ENCODE data around the gene BRSK2.

The BRSK2 gene

DNA sequence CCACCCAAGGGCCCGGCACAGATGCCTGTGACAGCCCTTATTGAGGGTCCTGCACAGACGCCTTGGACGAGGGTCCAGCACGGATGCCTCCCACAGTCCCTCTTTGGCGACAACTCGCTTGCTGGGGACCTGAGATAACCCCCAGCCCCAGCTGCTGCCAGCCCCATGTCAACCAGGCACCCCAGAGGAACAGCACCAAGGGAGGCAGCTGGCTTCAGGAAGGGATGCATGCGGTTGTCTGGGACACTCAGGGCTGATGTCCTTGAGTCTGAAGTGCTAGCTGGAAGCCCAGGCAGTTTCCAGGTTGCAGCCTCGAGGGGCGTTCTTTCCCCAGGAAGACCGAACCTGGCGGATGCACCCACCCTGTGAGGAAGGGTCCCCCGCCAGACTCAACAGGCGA is 63.0 kb downstream of the BRSK2 start:
- Histone ChIP-seq H3K36me3 (ENCODE audit: insufficient read depth, insufficient read length, low read length) (no peaks in the 10 kb centered on the region), H3K27me3 (ENCODE audit: insufficient read depth, insufficient read length) (no peaks in the 10 kb centered on the region), H3K4me3 (ENCODE audit: insufficient read length, low read depth) (no peak overlapping the region), H3K9me3 (ENCODE audit: insufficient read depth, low read length) (no peaks in the 10 kb centered on the region), H3K4me1 (ENCODE audit: insufficient read depth, insufficient read length) (peaks cover 2% of the 10 kb centered on the region), H3K9ac (ENCODE audit: insufficient read length, low read depth) (no peak overlapping the region)
- DNase-seq (ENCODE audit: low read depth, low spot score): no peak
- TF ChIP-seq SUZ12 (IDR thresholded peaks at IDR 0.05; ENCODE audit: extremely low read depth, insufficient read depth, insufficient read length) (no peak), YY1 (IDR thresholded peaks at IDR 0.05; ENCODE audit: insufficient read depth, insufficient read length) (no peak), ZNF274 (IDR thresholded peaks at IDR 0.05; ENCODE audit: low read depth, low read length) (no peak)

DNA sequence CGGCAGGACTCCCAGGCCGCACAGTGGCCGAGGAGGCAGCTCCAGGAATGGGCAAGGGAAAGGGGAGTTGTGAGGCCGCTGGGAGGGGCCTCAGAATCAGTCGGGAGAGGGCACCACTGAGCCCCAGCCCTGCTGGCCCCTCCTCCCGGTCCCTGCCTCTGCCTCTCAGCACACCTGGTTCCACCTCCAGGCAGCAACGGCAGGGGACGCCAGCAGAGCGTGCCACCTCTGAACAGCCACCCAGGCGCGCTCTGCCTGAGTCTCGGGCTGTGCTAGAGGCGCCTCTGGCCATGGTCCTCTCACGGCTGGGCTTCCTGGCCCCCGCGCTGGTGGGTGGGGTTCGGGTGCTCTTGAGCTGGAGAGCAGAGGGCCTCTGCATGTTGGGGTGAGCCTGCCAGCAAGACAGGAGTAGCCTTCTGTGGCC is 63.9 kb downstream of the BRSK2 start:
- Histone ChIP-seq H3K9me3 (ENCODE audit: insufficient read depth, low read length) (no peaks in the 10 kb centered on the region), H3K27me3 (ENCODE audit: insufficient read depth, insufficient read length) (no peaks in the 10 kb centered on the region), H3K4me1 (ENCODE audit: insufficient read depth, insufficient read length) (peaks cover 4% of the 10 kb centered on the region), H3K36me3 (ENCODE audit: insufficient read depth, insufficient read length, low read length) (no peaks in the 10 kb centered on the region), H3K9ac (ENCODE audit: insufficient read length, low read depth) (no peak overlapping the region), H3K4me3 (ENCODE audit: insufficient read length, low read depth) (no peak overlapping the region)
- no peak for TF ChIP-seq ZNF274 (IDR thresholded peaks at IDR 0.05; ENCODE audit: low read depth, low read length)
- TF ChIP-seq SUZ12 (IDR thresholded peaks at IDR 0.05; ENCODE audit: extremely low read depth, insufficient read depth, insufficient read length): no peak
- no peak for TF ChIP-seq YY1 (IDR thresholded peaks at IDR 0.05; ENCODE audit: insufficient read depth, insufficient read length)
- no peak for DNase-seq (ENCODE audit: low read depth, low spot score)

DNA sequence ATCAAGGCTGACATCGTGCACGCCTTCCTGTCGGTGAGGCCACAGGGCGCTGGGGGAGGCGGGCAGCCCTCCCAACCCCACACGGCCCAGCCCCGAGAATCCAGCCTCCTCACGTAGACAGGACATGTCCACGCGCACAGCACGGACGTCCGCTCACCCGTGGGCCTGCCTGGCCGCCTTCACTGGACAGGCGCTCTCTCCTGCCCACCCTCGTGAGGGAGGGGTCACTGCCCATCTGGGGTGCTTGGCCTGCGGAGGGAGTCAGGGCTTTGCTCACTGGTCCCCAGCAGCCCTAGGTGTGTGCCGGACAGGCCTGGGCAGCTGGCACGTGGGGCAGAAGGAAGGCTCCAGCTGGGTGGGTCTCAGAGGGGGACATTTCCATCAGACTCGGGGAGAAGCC is 64.8 kb downstream of the BRSK2 start:
- no peak for TF ChIP-seq YY1 (IDR thresholded peaks at IDR 0.05; ENCODE audit: insufficient read depth, insufficient read length)
- TF ChIP-seq SUZ12 (IDR thresholded peaks at IDR 0.05; ENCODE audit: extremely low read depth, insufficient read depth, insufficient read length): no peak
- TF ChIP-seq ZNF274 (IDR thresholded peaks at IDR 0.05; ENCODE audit: low read depth, low read length): no peak
- no peak overlapping the region for H3K9ac ChIP-seq (ENCODE audit: insufficient read length, low read depth)
- no peak for DNase-seq (ENCODE audit: low read depth, low spot score)
- H3K4me1 ChIP-seq (ENCODE audit: insufficient read depth, insufficient read length): peaks cover 8% of the 10 kb centered on the region
- H3K4me3 ChIP-seq (ENCODE audit: insufficient read length, low read depth): no peak overlapping the region
- H3K36me3 ChIP-seq (ENCODE audit: insufficient read depth, insufficient read length, low read length): no peaks in the 10 kb centered on the region
- no peaks in the 10 kb centered on the region for H3K9me3 ChIP-seq (ENCODE audit: insufficient read depth, low read length)
- H3K27me3 ChIP-seq (ENCODE audit: insufficient read depth, insufficient read length): no peaks in the 10 kb centered on the region

GRCh38 chr11:1455032-1455762 is 65.5 kb downstream of the BRSK2 start:
- H3K9ac ChIP-seq (ENCODE audit: insufficient read length, low read depth): no peak overlapping the region
- TF ChIP-seq YY1 (IDR thresholded peaks at IDR 0.05; ENCODE audit: insufficient read depth, insufficient read length) (no peak), SUZ12 (IDR thresholded peaks at IDR 0.05; ENCODE audit: extremely low read depth, insufficient read depth, insufficient read length) (no peak), ZNF274 (IDR thresholded peaks at IDR 0.05; ENCODE audit: low read depth, low read length) (no peak)
- no peak for DNase-seq (ENCODE audit: low read depth, low spot score)
- no peaks in the 10 kb centered on the region for H3K9me3 ChIP-seq (ENCODE audit: insufficient read depth, low read length)
- no peaks in the 10 kb centered on the region for H3K27me3 ChIP-seq (ENCODE audit: insufficient read depth, insufficient read length)
- H3K4me1 ChIP-seq (ENCODE audit: insufficient read depth, insufficient read length): peaks cover 10% of the 10 kb centered on the region
- H3K4me3 ChIP-seq (ENCODE audit: insufficient read length, low read depth): no peak overlapping the region
- no peaks in the 10 kb centered on the region for H3K36me3 ChIP-seq (ENCODE audit: insufficient read depth, insufficient read length, low read length)

DNA sequence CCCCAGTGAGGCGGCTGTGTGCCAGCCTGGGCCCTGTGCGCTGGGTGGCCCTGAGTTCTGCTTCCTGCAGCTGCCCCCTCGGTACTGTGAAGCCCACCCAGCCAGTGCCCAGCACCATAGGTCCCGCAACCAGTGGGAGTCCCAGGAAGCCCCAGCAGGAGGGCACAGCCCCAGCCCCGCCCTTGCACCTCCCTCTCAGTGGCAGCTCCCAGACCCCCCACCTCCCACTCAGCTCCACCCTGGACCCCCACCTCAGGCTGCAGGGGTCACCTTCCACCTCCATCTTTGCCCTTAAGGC is 66.0 kb downstream of the BRSK2 start:
- Histone ChIP-seq H3K9ac (ENCODE audit: insufficient read length, low read depth) (no peak overlapping the region), H3K9me3 (ENCODE audit: insufficient read depth, low read length) (no peaks in the 10 kb centered on the region), H3K4me3 (ENCODE audit: insufficient read length, low read depth) (no peak overlapping the region), H3K4me1 (ENCODE audit: insufficient read depth, insufficient read length) (peaks cover 10% of the 10 kb centered on the region), H3K36me3 (ENCODE audit: insufficient read depth, insufficient read length, low read length) (no peaks in the 10 kb centered on the region), H3K27me3 (ENCODE audit: insufficient read depth, insufficient read length) (no peaks in the 10 kb centered on the region)
- no peak for TF ChIP-seq SUZ12 (IDR thresholded peaks at IDR 0.05; ENCODE audit: extremely low read depth, insufficient read depth, insufficient read length)
- TF ChIP-seq ZNF274 (IDR thresholded peaks at IDR 0.05; ENCODE audit: low read depth, low read length): no peak
- TF ChIP-seq YY1 (IDR thresholded peaks at IDR 0.05; ENCODE audit: insufficient read depth, insufficient read length): no peak
- no peak for DNase-seq (ENCODE audit: low read depth, low spot score)

DNA sequence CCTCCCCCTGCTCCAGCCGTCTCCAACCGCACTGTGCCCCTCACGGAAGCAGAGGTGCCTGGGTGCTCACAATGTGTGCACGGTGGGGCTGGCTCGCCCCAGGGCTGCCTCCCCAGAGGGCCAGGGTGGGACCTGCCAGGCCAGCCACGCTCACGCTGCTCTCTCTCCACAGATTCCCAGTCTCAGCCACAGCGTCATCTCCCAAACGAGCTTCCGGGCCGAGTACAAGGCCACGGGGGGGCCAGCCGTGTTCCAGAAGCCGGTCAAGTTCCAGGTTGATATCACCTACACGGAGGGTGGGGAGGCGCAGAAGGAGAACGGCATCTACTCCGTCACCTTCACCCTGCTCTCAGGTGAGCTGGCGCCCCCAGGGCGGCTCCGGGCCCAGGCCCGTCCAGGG is 66.4 kb downstream of the BRSK2 start:
- Histone ChIP-seq H3K9me3 (ENCODE audit: insufficient read depth, low read length) (no peaks in the 10 kb centered on the region), H3K36me3 (ENCODE audit: insufficient read depth, insufficient read length, low read length) (no peaks in the 10 kb centered on the region), H3K9ac (ENCODE audit: insufficient read length, low read depth) (peak overlapping the region; percentile 10), H3K27me3 (ENCODE audit: insufficient read depth, insufficient read length) (no peaks in the 10 kb centered on the region), H3K4me3 (ENCODE audit: insufficient read length, low read depth) (no peak overlapping the region), H3K4me1 (ENCODE audit: insufficient read depth, insufficient read length) (peaks cover 10% of the 10 kb centered on the region)
- DNase-seq (ENCODE audit: low read depth, low spot score): no peak
- TF ChIP-seq SUZ12 (IDR thresholded peaks at IDR 0.05; ENCODE audit: extremely low read depth, insufficient read depth, insufficient read length) (no peak), YY1 (IDR thresholded peaks at IDR 0.05; ENCODE audit: insufficient read depth, insufficient read length) (no peak), ZNF274 (IDR thresholded peaks at IDR 0.05; ENCODE audit: low read depth, low read length) (no peak)

DNA sequence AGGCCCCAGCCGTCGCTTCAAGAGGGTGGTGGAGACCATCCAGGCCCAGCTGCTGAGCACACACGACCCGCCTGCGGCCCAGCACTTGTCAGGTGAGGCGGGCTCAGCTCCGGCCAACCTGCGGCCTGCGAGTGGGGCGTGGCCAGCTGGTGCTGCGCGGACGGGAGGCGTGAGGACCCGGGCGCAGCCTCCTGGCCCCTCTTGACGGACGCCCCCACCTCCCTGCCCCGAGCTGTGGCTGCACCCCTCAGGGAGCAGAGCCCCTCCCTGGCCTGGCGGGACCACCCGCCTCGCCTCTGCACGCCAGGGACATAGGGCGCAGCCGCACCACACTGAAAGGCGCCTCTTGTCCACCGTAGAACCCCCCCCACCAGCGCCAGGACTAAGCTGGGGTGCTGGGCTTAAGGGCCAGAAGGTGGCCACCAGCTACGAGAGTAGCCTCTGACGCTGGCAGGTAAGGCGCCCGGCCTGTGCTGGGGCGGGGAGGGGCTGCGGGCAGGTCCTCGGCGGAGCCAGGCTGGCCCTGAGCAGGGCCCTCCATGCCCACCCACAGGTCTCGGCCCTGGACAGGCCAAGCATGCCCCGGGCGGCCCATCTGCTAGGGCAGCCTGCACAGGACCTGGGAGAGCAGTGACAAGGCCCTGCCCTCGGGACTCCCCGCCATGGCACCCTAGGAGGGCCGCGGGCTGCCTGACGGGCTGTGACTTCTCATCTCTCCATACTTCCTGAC is 67.0 kb downstream of the BRSK2 start:
- TF ChIP-seq YY1 (IDR thresholded peaks at IDR 0.05; ENCODE audit: insufficient read depth, insufficient read length) (no peak), SUZ12 (IDR thresholded peaks at IDR 0.05; ENCODE audit: extremely low read depth, insufficient read depth, insufficient read length) (no peak), ZNF274 (IDR thresholded peaks at IDR 0.05; ENCODE audit: low read depth, low read length) (no peak)
- H3K9me3 ChIP-seq (ENCODE audit: insufficient read depth, low read length): no peaks in the 10 kb centered on the region
- H3K36me3 ChIP-seq (ENCODE audit: insufficient read depth, insufficient read length, low read length): no peaks in the 10 kb centered on the region
- H3K9ac ChIP-seq (ENCODE audit: insufficient read length, low read depth): peak overlapping the region; percentile 10
- H3K27me3 ChIP-seq (ENCODE audit: insufficient read depth, insufficient read length): no peaks in the 10 kb centered on the region
- DNase-seq (ENCODE audit: low read depth, low spot score): no peak
- no peak overlapping the region for H3K4me3 ChIP-seq (ENCODE audit: insufficient read length, low read depth)
- H3K4me1 ChIP-seq (ENCODE audit: insufficient read depth, insufficient read length): peaks cover 10% of the 10 kb centered on the region
